ENCODE results near the gene ABHD16B. TPM values are rescaled to one million over a fixed set of nuclear protein-coding genes. Genes with fewer than 3 reads are reported as not detected.

The ABHD16B gene
- total and polyA plus RNA-seq, 2 donors (not counting 3 experiments of a cell fraction or from before 2014, with no cell fraction given), result not detected

- ChIA-PET POLR2A (no interaction called here), CTCF (interaction anchor here (1.0 kb wide), 1 partner anchor 136 kb away, joined by 3 read pairs; no protein-coding TSS in a partner anchor)
- dilution Hi-C loops (cut with MboI; ENCODE audit: extremely low pct_ligation_motif_present, low sequenced_read_pairs), result no loop called here
- TF ChIP-seq EZH2 (IDR thresholded peaks at IDR 0.05; ENCODE audit: borderline replicate concordance, low read depth, low read length, severe bottlenecking), result no peak
- H3K9ac ChIP-seq (replicated peaks; ENCODE audit: extremely low read depth, insufficient read depth, low read length), result no peak overlapping the region
- H3K9me1 ChIP-seq (replicated peaks; ENCODE audit: control insufficient read depth, extremely low read depth, insufficient read depth, low read length), result no peaks in the 10 kb centered on the region
- no peak overlapping the region for H2AFZ ChIP-seq (ENCODE audit: low read depth, low read length)
- H3K27ac ChIP-seq (ENCODE audit: insufficient read depth, low read depth, low read length), result no peak overlapping the region
- no peaks in the 10 kb centered on the region for H4K20me1 ChIP-seq (replicated peaks; ENCODE audit: control insufficient read depth, extremely low read depth, insufficient read depth, low read length)
- no peaks in the 10 kb centered on the region for H3K4me1 ChIP-seq (ENCODE audit: control insufficient read depth, extremely low read depth, insufficient read depth, low read length)
- H3K27me3 ChIP-seq (ENCODE audit: control insufficient read depth in 2 of 2, insufficient read depth in 2 of 2, low read length in 2 of 2), result peaks cover 0 to 2% of the 10 kb centered on the region in 2 experiments
- H3K9me3 ChIP-seq (replicated peaks; ENCODE audit: control insufficient read depth, insufficient read depth, low read length), result no peaks in the 10 kb centered on the region
- no peak overlapping the region for H3K4me3 ChIP-seq (replicated peaks in 1 of 3; ENCODE audit: insufficient read depth in 1 of 3, low read depth in 1 of 3, low read length in 3 of 3)
- H3K79me2 ChIP-seq (ENCODE audit: control insufficient read depth, insufficient read depth, low read length), result no peaks in the 10 kb centered on the region
- no peak overlapping the region for H3K4me2 ChIP-seq (ENCODE audit: insufficient read depth, low read length)
- no peak for FAIRE-seq
- no peaks in the 10 kb centered on the region for H3K36me3 ChIP-seq (ENCODE audit: control insufficient read depth in 2 of 2, extremely low read depth in 1 of 2, insufficient read depth in 2 of 2, low read length in 2 of 2)
- BruUV-seq (replicated peaks), result no TSS peak
- no peak for DNase-seq (ENCODE audit: low read depth, low spot score)
- intact Hi-C loops (cut with micrococcal nuclease), result no loop called here
These were observed 23.8 kb upstream of the ABHD16B start for GRCh38 chr20:63837479-63837878.

- CTCF ChIA-PET, result interaction anchor here (0.7 to 1.4 kb wide), 2 partner anchors 19 to 302 kb away, joined by 3 to 5 read pairs; partner anchors contain the start of gene PTK6
- Histone ChIP-seq H3K4me3 (replicated peaks in 1 of 3; ENCODE audit: insufficient read depth in 1 of 3, low read depth in 1 of 3, low read length in 3 of 3) (no peak overlapping the region), H3K79me2 (ENCODE audit: control insufficient read depth, insufficient read depth, low read length) (no peaks in the 10 kb centered on the region), H3K4me2 (ENCODE audit: insufficient read depth, low read length) (no peak overlapping the region), H3K4me1 (ENCODE audit: control insufficient read depth, extremely low read depth, insufficient read depth, low read length) (no peaks in the 10 kb centered on the region), H3K9me3 (replicated peaks; ENCODE audit: control insufficient read depth, insufficient read depth, low read length) (no peaks in the 10 kb centered on the region), H3K27me3 (ENCODE audit: control insufficient read depth in 2 of 2, insufficient read depth in 2 of 2, low read length in 2 of 2) (no peaks in the 10 kb centered on the region), H3K9me1 (replicated peaks; ENCODE audit: control insufficient read depth, extremely low read depth, insufficient read depth, low read length) (no peaks in the 10 kb centered on the region), H3K9ac (replicated peaks; ENCODE audit: extremely low read depth, insufficient read depth, low read length) (no peak overlapping the region), H2AFZ (ENCODE audit: low read depth, low read length) (no peak overlapping the region), H3K36me3 (ENCODE audit: control insufficient read depth in 2 of 2, extremely low read depth in 1 of 2, insufficient read depth in 2 of 2, low read length in 2 of 2) (no peaks in the 10 kb centered on the region), H3K27ac (ENCODE audit: insufficient read depth, low read depth, low read length) (no peak overlapping the region), H4K20me1 (replicated peaks; ENCODE audit: control insufficient read depth, extremely low read depth, insufficient read depth, low read length) (no peaks in the 10 kb centered on the region)
- POLR2A ChIA-PET, result no interaction called here
- DNase-seq (ENCODE audit: low read depth, low spot score) (no peak), FAIRE-seq (no peak)
- no peak for TF ChIP-seq CTCF (IDR thresholded peaks at IDR 0.05; ENCODE audit: extremely low read depth in 1 of 2, insufficient read depth in 1 of 2, low read depth in 1 of 2, low read length in 2 of 2)
- TF ChIP-seq POLR2A (IDR thresholded peaks at IDR 0.05; ENCODE audit: low read depth, low read length), result no peak
- no peak for TF ChIP-seq POLR2AphosphoS5 (IDR thresholded peaks at IDR 0.05; ENCODE audit: insufficient read depth, low read depth, low read length)
- TF ChIP-seq FOS (IDR thresholded peaks at IDR 0.05; ENCODE audit: borderline replicate concordance, insufficient read depth, low read length), result no peak
- TF ChIP-seq MYC (IDR thresholded peaks at IDR 0.05; ENCODE audit: low read depth, low read length), result no peak
- TF ChIP-seq MAX (IDR thresholded peaks at IDR 0.05; ENCODE audit: insufficient read depth, insufficient read length), result no peak
- TF ChIP-seq GATA2 (IDR thresholded peaks at IDR 0.05; ENCODE audit: insufficient read depth, insufficient read length, low read depth, low read length), result no peak
- no peak for TF ChIP-seq JUN (IDR thresholded peaks at IDR 0.05; ENCODE audit: borderline replicate concordance, insufficient read depth, insufficient read length, low read depth)
- TF ChIP-seq EZH2 (IDR thresholded peaks at IDR 0.05; ENCODE audit: borderline replicate concordance, low read depth, low read length, severe bottlenecking), result no peak
- no TSS peak for BruUV-seq (replicated peaks)
- intact Hi-C loops (cut with micrococcal nuclease), result no loop called here
- dilution Hi-C loops (cut with MboI; ENCODE audit: extremely low pct_ligation_motif_present, low sequenced_read_pairs), result no loop called here
These were observed 21.7 kb upstream of the ABHD16B start for GRCh38 chr20:63839620-63840019.

Measured in endothelial cell of umbilical vein (primary cell).